GM18951 (cell line): ENCODE measurements around the gene CDC42EP5.
A peak's percentile ranks its signal among the peaks of the same experiment; 100 is the strongest.
"Not testable (repeated sequence)": the region's sequence is repeated elsewhere in the genome, so short reads cannot be mapped to it uniquely, and the experiment has no call there.

ENCODE experiments used
- POLR2A ChIP-seq: IDR thresholded peaks from 4 replicates; pipeline ENCODE4 v1.6.1; 2011; ENCODE audit warnings: mild to moderate bottlenecking; ENCODE audit not compliant: insufficient read length, insufficient read depth; ENCODE audit errors: extremely low read depth
- in situ Hi-C: fragments of 300-500 bp; cut with MboI; formaldehyde crosslinking; loops from one replicate; pipeline ENCODE4 v1.12.0; 2022; ENCODE audit warnings: low sequenced_read_pairs, mixed read lengths, inconsistent platforms; ENCODE audit not compliant: unreplicated experiment

Gene CDC42EP5

GRCh38 chr19:54480051-54480450 lies 7.0 kb upstream of the CDC42EP5 start:
- no peak for TF ChIP-seq POLR2A
- in situ Hi-C loops, result loop anchor here (25.0 kb wide), 1 partner anchor 457 kb away; the partner anchor contains the start of gene NLRP7

GRCh38 chr19:54478677-54479266 lies 5.7 kb upstream of the CDC42EP5 start:
- no peak for TF ChIP-seq POLR2A
- in situ Hi-C loops, result loop anchor here (25.0 kb wide), 1 partner anchor 459 kb away; the partner anchor contains the start of gene NLRP7

GRCh38 chr19:54477650-54478049 lies 4.6 kb upstream of the CDC42EP5 start:
- in situ Hi-C loops, result loop anchor here (25.0 kb wide), 1 partner anchor 460 kb away; the partner anchor contains the start of gene NLRP7
- no peak for TF ChIP-seq POLR2A

- no peak for TF ChIP-seq POLR2A
- in situ Hi-C loops, result loop anchor here (25.0 kb wide), 1 partner anchor 462 kb away; the partner anchor contains the start of gene NLRP7
These were observed 2.6 kb upstream of the CDC42EP5 start for GRCh38 chr19:54475706-54476105.

- in situ Hi-C loops, result no loop called here
- TF ChIP-seq POLR2A, result no peak
These were observed 836 bp upstream of the CDC42EP5 start for GRCh38 chr19:54473892-54474372.

GRCh38 chr19:54470991-54471782 lies 1.9 kb downstream of the CDC42EP5 start:
- TF ChIP-seq POLR2A, result no peak
- in situ Hi-C loops, result no loop called here

- no peak for TF ChIP-seq POLR2A
- in situ Hi-C loops, result no loop called here
These were observed 2.7 kb downstream of the CDC42EP5 start for GRCh38 chr19:54470276-54470887.

GRCh38 chr19:54469496-54469934 lies 3.6 kb downstream of the CDC42EP5 start:
- no peak for TF ChIP-seq POLR2A
- in situ Hi-C loops, result no loop called here

GRCh38 chr19:54466110-54466480 lies 7.0 kb downstream of the CDC42EP5 start:
- in situ Hi-C loops, result not testable (repeated sequence)

GRCh38 chr19:54465426-54466109 lies 7.5 kb downstream of the CDC42EP5 start:
- in situ Hi-C loops, result no loop called here
- no peak for TF ChIP-seq POLR2A

GRCh38 chr19:54464630-54465425 lies 8.3 kb downstream of the CDC42EP5 start:
- peak; percentile 74 for TF ChIP-seq POLR2A
- in situ Hi-C loops, result no loop called here

- TF ChIP-seq POLR2A, result no peak
- in situ Hi-C loops, result no loop called here
These were observed 9.0 kb downstream of the CDC42EP5 start for GRCh38 chr19:54464044-54464629.
